ENCODE results near the gene RBM26.
"Not testable (repeated sequence)": the region's sequence is repeated elsewhere in the genome, so short reads cannot be mapped to it uniquely, and the experiment has no call there.

Gene RBM26

GRCh38 chr13:79386125-79386826, 19.8 kb downstream of the RBM26 start:
- DNase-seq, result no peak

GRCh38 chr13:79385694-79386093, 20.4 kb downstream of the RBM26 start:
- DNase-seq, result no peak

GRCh38 chr13:79384022-79384610, 21.9 kb downstream of the RBM26 start:
- DNase-seq, result no peak

GRCh38 chr13:79382545-79383275, 23.3 kb downstream of the RBM26 start:
- DNase-seq, result no peak

- DNase-seq, result no peak
These were observed 25.1 kb downstream of the RBM26 start for GRCh38 chr13:79380997-79381396.

GRCh38 chr13:79379274-79379673, 26.8 kb downstream of the RBM26 start:
- no peak for DNase-seq

- no peak for DNase-seq
These were observed 29.2 kb downstream of the RBM26 start for GRCh38 chr13:79376843-79377242.

- no peak for DNase-seq
These were observed 31.5 kb downstream of the RBM26 start for GRCh38 chr13:79374578-79374977.

GRCh38 chr13:79373916-79374315, 32.1 kb downstream of the RBM26 start:
- DNase-seq, result no peak

- no peak for DNase-seq
These were observed 36.8 kb downstream of the RBM26 start for GRCh38 chr13:79369226-79369625.

- DNase-seq, result no peak
These were observed 40.1 kb downstream of the RBM26 start for GRCh38 chr13:79365981-79366380.

GRCh38 chr13:79361299-79361698, 44.8 kb downstream of the RBM26 start:
- no peak for DNase-seq

GRCh38 chr13:79360095-79360494, 46.0 kb downstream of the RBM26 start:
- DNase-seq, result no peak

GRCh38 chr13:79359064-79359463, 47.0 kb downstream of the RBM26 start:
- no peak for DNase-seq

GRCh38 chr13:79354285-79354684, 51.8 kb downstream of the RBM26 start:
- no peak for DNase-seq

GRCh38 chr13:79353693-79354092, 52.4 kb downstream of the RBM26 start:
- DNase-seq, result no peak

- no peak for DNase-seq
These were observed 53.9 kb downstream of the RBM26 start for GRCh38 chr13:79352107-79352506.

- not testable (repeated sequence) for DNase-seq
These were observed 56.4 kb downstream of the RBM26 start for GRCh38 chr13:79349608-79350007.

GRCh38 chr13:79349011-79349410, 57.0 kb downstream of the RBM26 start:
- DNase-seq, result no peak

GRCh38 chr13:79346300-79346914, 59.6 kb downstream of the RBM26 start:
- DNase-seq, result no peak

- DNase-seq, result no peak
These were observed 64.9 kb downstream of the RBM26 start for GRCh38 chr13:79341202-79341601.

- no peak for DNase-seq
These were observed 65.6 kb downstream of the RBM26 start for GRCh38 chr13:79340490-79340889.

GRCh38 chr13:79338343-79338742, 67.7 kb downstream of the RBM26 start:
- no peak for DNase-seq

- no peak for DNase-seq
These were observed 69.1 kb downstream of the RBM26 start for GRCh38 chr13:79336966-79337365.
